ENCODE data around the gene NPHP4.
"Not testable (repeated sequence)": the region's sequence is repeated elsewhere in the genome, so short reads cannot be mapped to it uniquely, and the experiment has no call there.

The NPHP4 gene

GRCh38 chr1:5868931-5869500 is 123.2 kb downstream of the NPHP4 start:
- no peak for DNase-seq

- DNase-seq, result no peak
Measured at GRCh38 chr1:5865774-5866173, 126.5 kb downstream of the NPHP4 start.

GRCh38 chr1:5865056-5865455 is 127.2 kb downstream of the NPHP4 start:
- no peak for DNase-seq

GRCh38 chr1:5864256-5864655 is 128.0 kb downstream of the NPHP4 start:
- no peak for DNase-seq

- DNase-seq, result no peak
Measured at GRCh38 chr1:5863238-5863637, 129.0 kb downstream of the NPHP4 start.

GRCh38 chr1:5861871-5862825 is 130.1 kb downstream of the NPHP4 start:
- no peak for DNase-seq

- no peak for DNase-seq
Measured at GRCh38 chr1:5860277-5860676, 131.9 kb downstream of the NPHP4 start.

GRCh38 chr1:5859766-5860165 is 132.5 kb downstream of the NPHP4 start:
- no peak for DNase-seq

- no peak for DNase-seq
Measured at GRCh38 chr1:5858844-5859407, 133.3 kb downstream of the NPHP4 start.

- no peak for DNase-seq
Measured at GRCh38 chr1:5858246-5858645, 134.0 kb downstream of the NPHP4 start.

- DNase-seq, result no peak
Measured at GRCh38 chr1:5857508-5858090, 134.6 kb downstream of the NPHP4 start.

GRCh38 chr1:5857011-5857410 is 135.2 kb downstream of the NPHP4 start:
- DNase-seq, result no peak

- no peak for DNase-seq
Measured at GRCh38 chr1:5856246-5856815, 135.9 kb downstream of the NPHP4 start.

- no peak for DNase-seq
Measured at GRCh38 chr1:5855196-5855897, 136.9 kb downstream of the NPHP4 start.

GRCh38 chr1:5854754-5855153 is 137.5 kb downstream of the NPHP4 start:
- no peak for DNase-seq

GRCh38 chr1:5853858-5854257 is 138.4 kb downstream of the NPHP4 start:
- DNase-seq, result not testable (repeated sequence)

GRCh38 chr1:5850503-5850902 is 141.7 kb downstream of the NPHP4 start:
- no peak for DNase-seq

- DNase-seq, result no peak
Measured at GRCh38 chr1:5849550-5849949, 142.7 kb downstream of the NPHP4 start.

GRCh38 chr1:5847013-5847659 is 145.1 kb downstream of the NPHP4 start:
- DNase-seq, result peak in 1 of 2 donors; percentile 3

- DNase-seq, result peak in 1 of 2 donors; percentile 3
Measured at GRCh38 chr1:5845376-5845775, 146.8 kb downstream of the NPHP4 start.

- no peak for DNase-seq
Measured at GRCh38 chr1:5844442-5844841, 147.8 kb downstream of the NPHP4 start.

- DNase-seq, result no peak
Measured at GRCh38 chr1:5843521-5844096, 148.6 kb downstream of the NPHP4 start.

Data from inflammatory macrophage treated with lipopolysaccharide for 1 hour (primary cell).